NK-92 (cell line): ENCODE measurements around the gene PRKAB2.
"Not testable (repeated sequence)": the region's sequence is repeated elsewhere in the genome, so short reads cannot be mapped to it uniquely, and the experiment has no call there.

Source experiments
- DNase-seq: peaks from one replicate; lab custom pipeline; 2025; ENCODE audit not compliant: unreplicated experiment; lab: John Stamatoyannopoulos, UW

Gene PRKAB2, protein sequence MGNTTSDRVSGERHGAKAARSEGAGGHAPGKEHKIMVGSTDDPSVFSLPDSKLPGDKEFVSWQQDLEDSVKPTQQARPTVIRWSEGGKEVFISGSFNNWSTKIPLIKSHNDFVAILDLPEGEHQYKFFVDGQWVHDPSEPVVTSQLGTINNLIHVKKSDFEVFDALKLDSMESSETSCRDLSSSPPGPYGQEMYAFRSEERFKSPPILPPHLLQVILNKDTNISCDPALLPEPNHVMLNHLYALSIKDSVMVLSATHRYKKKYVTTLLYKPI

DNA sequence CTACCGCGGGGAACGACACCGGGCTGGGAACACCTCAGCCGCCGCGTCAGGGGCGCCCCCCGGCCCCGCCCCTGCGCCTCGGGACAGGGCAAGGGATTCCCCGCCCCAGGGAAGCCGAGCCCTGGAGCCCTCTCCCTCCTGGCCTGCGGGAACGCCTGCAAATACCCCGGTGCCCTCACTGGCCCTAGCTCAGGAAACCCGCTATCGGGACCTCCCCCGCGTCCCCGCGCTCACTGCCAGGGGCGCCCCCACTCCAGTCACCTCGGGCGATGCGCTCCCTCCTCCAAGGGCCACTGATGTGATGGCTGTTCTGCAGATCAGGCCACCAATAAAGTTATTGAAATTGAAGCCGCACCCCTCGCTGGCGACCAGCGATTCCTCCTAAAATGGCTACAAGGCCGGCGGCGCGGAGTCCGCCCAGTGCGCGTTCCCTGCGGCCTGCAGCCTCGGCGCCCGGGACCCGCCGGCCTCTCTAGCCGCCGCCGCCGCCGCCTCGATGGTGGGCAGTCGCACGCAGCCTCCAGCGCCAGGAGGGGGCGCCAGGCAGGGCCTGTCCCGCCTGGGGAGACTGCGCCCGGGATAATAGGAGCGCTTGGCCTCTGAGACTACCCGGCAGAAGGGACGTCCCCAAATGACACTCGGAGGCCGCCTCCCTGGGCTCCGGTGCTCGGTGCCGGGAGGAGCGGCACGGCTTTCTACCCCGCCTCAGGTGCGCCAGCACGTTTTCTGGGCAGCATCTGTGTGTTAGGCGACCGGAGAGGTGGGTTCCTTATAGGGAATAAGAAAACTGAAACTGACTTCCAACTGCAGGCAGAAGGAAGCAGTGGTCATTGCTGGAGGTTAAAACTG lies at the start of gene PRKAB2:
Gene PRKAB2, minus strand, starts transcription at position 303 of the 849 bp plus-strand sequence. CDS start 326 bp downstream, outside the sequence.
- no peak for DNase-seq

DNA sequence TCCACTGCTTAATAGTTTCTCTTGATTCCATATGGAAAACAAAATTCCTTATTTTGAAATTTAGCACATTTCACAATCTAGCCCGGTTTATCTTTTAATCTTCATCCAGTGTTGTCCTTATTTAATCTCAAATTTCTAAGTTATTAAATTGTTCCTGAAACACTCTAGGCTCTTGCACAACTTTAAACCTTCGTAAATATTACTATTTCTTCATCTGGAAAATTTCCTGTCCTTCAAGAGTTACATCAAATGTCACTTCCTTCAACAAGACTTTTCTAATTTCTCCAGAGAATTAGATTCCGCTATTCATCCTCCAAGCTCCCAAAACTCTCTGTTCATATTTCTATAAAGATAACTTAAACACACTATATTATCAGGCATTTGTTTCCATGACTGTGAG lies 46.3 kb upstream of the PRKAB2 start:
- no peak for DNase-seq

DNA sequence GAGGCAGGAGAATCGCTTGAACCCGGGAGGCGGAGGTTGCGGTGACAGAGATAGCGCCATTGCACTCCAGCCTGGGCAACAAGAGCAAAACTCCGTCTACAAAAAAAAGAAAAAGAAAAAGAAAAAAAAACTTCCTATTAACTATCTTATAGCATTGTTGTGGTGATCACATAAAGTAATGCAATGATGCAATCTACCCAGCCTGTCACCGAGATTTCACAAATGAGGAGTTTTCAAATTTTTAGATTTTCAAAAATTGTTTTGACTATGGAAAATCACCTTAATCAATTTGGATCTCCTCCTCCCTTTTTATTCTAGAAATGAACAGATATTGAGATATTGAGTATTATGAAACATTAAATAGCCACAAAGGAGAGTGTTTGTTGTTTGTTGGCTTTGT lies 44.9 kb upstream of the PRKAB2 start:
- DNase-seq = no peak

DNA sequence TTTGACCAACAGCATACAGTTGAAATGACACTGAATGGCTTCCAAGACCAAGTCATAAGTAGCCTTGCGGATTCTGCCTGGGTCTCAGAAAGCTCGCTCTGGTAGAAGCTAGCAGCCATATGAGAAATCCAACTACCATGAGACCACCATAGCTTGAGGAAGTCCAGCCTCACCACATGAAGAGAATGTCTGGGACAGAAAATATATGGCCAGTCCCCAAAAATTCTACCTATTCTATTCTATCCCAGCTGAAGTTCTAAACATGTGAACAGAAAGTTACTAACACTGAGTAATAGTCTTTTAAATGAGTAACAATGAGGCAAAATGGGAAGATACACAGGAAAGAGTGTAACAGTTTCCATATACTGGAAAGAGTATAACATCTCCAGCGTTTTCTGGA lies 43.9 kb upstream of the PRKAB2 start:
- no peak for DNase-seq

DNA sequence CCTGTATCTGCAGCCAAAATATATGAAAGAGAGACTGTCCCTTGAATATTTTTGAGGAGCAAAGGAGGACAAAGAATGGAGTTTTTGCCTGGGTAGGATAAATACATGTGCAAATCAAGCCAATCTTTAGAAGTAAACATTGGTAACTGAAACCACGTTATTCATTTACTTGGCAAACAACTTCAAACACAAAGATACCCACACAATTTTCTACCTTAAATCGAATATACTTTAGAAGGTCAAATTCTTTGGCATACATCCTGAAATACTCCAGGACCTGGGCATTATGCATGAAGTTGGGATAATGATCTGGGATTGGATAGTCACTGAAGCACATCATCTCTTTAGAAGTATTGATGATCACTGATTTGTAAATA lies 43.3 kb upstream of the PRKAB2 start:
- DNase-seq = no peak

DNA sequence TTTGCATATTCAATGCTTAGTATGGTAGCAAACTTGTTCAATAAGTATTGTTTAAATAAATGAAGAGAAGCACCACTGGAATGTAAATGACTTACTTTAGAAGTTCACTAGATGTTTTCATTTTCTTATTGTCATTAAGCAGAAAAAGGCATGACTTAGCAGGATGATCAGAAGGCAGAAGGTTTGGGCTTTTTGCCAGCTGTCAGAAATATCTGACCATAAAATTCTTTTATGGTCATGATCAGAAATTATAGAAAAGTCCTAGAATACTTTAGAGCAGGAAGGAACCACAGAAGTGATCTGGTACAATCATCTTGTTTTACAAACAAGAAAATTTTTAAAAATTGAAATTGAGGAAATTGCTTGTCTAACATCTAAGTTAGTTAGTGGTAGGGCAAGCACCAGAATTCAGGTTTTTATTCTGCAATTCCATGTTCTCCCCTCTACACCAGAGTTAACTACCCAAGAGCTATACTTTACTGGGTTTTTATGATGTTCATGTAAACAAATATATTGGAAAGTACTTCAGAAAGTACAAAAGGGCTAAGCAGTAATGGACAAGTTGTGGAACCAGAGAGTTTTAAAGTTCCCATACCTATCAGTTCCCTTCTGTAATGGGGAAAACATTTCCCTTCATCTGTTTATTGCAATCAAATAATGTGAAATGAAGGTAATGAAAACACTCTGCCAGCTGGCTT lies 42.7 kb upstream of the PRKAB2 start:
- no peak for DNase-seq

DNA sequence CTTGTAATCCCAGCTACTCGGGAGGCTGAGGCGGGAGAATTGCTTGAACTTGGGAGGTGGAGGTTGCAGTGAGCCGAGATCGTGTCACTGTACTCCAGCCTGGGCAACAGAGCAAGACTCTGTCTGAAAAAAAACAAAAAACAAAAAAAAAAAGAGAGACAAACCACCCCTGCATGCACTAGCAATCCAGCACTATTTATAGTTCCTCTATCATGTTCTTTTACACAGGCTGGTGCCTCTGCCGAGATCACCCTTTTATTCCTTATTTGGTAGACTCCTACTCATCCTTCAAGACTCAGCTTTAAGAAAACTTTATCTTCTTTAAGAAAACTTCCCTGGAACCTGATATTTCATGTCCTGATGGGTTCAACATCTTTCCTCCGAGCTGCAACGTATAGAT lies 42.1 kb upstream of the PRKAB2 start:
- no peak for DNase-seq

DNA sequence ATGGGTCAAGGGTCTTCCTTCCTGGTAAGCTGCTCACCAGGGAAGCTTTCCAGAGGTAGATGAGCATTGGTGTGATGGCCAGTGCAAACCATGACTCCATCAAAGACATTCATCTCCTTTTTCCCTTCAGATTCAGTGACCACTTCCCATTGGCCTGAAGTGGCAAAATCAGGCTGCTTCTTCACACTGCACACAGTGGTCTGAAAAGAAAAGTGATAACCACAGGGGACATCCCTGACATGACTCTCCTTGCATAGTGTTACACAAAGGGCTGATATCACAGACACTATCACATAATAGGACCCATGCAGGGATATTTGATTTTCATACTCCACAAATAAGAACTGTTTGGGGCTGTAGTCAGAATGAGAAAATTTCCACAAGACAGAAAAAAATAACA lies 41.0 kb upstream of the PRKAB2 start:
- DNase-seq = no peak

DNA sequence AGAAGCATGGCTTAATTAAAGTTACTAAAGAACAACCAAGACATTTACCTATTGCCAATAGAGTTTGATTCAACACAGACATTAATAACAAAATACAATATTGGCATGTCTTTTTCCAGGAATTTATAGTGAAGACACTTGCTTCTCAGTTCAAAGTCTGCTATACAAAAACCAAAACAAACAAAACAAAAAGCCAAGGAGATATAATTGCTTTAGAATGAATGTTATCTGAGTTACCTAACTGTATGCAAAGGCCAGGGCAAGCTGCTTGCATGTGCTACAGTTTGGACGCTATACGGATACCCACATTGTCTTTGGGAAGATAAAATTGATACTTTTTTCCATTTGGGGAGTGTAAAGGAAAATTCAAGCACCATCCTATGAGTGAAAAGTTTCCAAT lies 39.3 kb upstream of the PRKAB2 start:
- no peak for DNase-seq

DNA sequence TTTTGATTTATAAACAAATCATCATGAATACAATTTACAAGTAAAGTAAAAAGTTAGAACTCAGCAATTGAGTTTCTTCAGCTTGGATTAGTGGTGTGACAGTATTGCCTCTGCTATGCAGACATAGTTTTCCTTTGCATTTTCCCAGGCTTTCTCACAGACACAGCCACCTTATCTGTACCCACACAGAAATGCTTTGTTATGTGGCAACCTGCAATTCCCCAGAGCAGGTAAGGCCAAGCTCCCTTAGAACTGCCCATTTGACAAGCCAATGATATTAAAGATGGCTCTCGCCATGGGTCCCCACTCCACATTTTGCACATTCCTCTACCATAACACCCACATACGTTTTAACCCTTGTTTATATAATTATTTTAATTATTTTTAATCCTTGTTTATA lies 38.7 kb upstream of the PRKAB2 start:
- DNase-seq = no peak

DNA sequence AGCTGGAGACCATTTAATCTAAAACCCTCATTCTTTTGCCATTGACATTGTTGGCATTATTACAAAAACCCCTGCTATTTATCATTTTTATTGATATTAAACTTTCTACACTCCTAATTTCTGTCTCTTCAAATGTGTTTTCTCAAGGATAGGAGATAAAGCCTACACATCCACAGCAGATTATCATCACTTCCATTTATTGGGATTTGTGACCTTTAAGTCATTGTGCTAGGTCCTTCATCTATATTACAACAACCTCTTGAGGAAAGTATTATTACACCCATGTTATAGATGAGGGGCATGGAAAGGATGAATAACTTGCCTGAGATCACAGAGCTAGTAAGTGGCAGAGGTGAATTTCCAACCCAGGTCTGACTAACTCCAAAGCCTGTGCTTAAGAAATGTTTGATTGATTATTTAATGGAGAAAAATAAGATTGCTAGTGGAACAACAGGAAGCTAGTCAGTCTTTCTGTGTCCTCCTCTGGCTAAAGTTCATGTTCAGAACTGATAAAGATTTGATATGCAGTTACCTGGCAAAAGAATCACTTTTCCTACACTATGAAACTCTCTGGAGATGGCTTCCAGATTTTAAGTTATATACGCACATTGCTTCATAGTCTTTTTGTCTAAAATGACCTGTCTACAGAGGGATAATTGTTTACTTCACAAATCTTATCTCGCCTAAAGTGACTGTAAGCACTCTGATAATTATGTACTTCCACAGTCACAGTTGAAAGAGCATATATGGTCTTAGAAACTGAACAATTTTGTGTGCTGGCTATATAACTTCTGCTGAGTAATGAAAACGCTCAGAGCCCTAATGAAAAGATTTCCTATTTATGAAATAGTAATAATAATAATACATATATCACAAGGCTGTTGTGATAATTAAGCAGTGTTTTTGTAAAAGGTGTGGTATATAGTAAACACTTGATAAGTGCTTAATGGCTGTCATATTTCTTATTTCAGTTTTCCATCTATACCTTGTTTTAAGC lies 37.9 kb upstream of the PRKAB2 start:
- DNase-seq = no peak

DNA sequence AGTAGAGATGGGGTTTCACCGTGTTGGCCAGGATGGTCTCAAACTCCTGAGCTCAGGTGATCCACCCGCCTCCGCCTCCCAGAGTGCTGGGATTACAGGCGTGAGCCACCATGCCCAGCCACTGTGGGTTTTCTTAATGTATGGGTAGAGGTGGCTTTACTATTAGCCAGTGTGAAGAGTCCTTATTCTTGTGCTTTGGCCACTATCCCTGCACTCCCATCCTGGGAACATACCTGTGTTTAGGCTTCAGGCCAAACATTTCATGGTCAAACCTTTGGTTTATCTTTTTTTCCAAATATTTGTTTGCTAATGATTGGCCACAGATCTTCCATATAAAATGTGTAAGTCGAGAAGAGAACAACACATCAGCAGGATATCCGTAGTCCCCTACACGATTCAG lies 36.3 kb upstream of the PRKAB2 start:
- no peak for DNase-seq

DNA sequence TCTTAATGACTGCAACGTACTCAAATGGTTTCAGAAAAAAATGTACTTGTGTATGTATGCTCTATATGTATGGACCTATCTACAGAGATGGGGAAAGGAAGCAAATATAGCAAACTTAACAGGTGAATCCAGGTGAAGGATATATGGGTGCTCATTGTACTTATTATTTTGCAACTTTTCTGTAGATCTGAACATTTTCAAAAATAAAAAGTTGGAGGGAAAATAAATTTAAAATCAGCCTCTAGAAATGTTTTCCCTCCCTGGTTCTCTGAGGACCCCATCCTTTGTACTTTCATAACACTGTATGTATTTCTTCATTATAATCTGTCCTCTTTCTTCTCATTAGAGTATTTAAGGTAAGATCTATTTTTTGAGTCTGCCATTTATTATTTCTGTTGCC lies 34.9 kb upstream of the PRKAB2 start:
- DNase-seq = no peak

DNA sequence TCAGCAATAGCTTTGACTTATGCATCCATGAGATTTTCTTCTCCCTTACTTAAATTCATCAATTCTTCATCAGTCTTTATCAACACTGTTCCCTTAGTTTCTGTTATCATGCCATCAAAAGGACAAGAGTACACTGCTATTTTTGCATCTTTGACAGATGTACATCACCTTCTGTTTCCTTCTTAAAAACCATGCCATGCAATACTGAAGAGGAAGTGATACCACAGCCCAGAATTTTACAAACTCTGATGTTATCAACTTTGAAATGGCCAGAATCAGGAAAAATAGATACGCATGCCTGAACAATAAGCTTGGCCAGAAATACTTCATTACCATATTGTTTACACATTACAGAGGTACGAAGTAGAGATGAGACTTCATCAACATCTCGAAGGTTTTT lies 31.8 kb upstream of the PRKAB2 start:
- DNase-seq = no peak

DNA sequence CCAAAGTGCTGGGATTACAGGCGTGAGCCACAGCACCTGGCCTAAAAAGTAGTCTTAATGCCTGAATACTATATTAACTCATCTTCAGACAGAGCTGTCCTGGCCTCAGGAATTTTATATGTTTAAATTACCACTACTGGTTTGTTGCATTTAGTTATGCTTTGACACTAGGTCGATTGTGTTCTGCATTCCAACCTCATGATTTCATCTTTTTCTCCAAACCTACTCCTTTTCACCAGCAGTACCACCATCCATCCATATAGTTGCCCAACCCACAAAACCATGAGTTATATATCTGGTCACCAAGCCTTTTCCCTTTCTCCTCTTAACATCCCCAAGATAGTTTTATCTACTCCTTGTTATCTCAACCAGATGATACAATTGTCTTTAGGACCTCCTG lies 30.3 kb upstream of the PRKAB2 start:
- no peak for DNase-seq

DNA sequence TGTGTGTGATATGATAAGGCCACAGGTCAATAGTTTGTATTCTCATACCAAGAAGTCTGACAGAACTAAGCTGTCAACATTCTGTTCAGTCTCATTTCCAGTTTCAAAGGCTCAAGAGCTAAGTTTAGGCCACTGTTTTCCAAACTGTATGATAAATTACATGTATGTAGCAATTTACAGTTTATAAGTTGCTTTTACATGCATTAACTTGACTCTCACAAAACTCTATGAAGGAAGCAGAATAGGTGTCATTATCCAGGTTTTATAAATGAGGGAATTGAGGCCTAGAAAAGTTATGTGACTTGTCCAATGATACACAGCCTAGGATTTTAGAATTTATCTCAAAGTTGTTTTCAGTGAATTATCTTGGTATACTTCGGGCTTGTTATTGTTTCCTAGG lies 29.5 kb upstream of the PRKAB2 start:
- DNase-seq = no peak

DNA sequence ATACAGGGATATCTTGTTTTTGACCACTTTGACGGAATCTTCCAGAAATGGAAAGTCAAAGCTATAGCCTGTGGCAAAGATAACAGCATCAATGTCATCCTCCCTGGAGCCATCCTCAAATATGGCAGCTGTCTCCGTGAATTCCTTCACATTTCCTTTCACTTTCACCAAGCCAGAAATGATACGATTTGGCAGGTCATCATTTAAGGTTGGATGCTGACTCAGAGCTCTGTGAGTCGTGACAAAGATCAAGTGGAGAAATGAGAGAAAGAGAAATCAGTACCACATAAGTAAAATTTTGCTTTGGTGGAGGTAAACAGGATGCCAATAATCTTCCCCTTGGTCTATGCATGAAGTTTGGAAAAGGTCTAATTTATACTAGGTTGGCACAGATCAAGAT lies 29.0 kb upstream of the PRKAB2 start:
- DNase-seq = no peak

DNA sequence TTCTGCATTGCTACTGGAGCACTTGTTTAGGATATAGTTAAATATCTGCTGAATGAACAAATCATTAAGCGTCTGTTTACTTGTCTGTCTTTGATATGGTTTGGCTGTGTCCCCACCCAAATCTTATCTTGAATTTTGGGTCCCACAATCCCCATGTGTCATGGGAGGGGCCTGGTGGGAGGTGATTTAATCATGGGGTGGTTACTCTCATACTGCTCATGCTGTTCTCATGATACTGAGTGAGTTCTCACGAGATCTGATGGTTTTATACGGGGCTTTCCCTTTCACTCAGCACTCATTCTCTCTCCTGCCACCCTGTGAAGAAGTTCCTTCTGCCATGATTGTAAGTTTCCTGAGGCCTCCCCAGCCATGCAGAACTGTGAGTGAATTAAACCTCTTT lies 25.1 kb upstream of the PRKAB2 start:
- not testable (repeated sequence) for DNase-seq

DNA sequence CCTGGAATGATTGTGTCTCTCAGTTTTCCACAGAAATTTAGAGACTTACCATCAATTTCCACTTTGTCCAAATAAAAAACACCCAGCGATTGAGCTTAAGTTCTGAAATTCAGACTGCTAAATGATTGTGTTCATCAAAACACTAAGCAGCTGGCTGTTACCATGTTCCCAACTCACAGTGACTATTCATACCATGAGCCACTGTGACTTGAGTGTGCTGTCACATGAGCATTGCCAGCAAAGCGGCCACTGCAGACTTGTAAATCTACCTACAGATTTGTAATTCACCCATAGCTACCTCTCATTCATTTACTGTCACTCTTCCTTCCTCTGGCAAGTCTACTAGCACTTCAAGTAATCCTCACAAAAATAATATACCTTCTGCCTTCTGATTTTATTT lies 17.2 kb upstream of the PRKAB2 start:
- no peak for DNase-seq

DNA sequence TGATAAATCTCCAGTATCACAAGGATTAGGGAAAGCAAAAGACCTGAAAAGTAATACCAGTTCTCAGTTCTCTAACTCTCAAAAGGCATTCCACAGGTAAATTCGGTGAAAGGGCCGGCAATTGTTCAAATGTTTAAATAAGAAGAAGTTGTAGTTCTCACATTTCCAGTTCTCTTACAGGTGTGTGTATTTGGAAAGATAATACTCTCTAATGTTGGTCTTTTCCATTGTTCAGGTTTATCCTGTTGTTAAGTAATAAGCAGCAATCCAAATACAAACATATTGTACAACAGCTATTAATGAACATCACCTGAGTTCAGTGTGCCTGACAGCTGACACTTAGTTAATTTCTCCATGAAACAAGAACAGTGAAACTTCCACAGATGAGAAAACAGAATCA lies 13.2 kb upstream of the PRKAB2 start:
- no peak for DNase-seq
